Ovary (tissue), 3 donors: ENCODE measurements around the gene LRRTM4.

ENCODE experiments used
- EP300 ChIP-seq: sonication (generic); formaldehyde crosslinking; IDR thresholded peaks from one replicate; pipeline ENCODE4 v1.6.1; 2017; ENCODE audit warnings: antibody characterized with exemption
- POLR2A ChIP-seq: fragments of 450-650 bp; IDR thresholded peaks from one replicate; pipeline ENCODE4 v1.6.1; 2017; ENCODE audit warnings: antibody characterized with exemption, mild to moderate bottlenecking, moderate library complexity
- TF ChIP-seq, protein P1 (sequence below), 3 donors: fragments of 450-650 bp in 2 of 3; fragments of 200-600 bp in 1 of 3; IDR thresholded peaks; one replicate each; pipeline versions ENCODE4 v1.5.1 to v1.8.0; 2016 to 2022; ENCODE audit warnings: antibody characterized with exemption in 3 of 3, mild to moderate bottlenecking in 1 of 3
- donor health status: DM: no; HTN: no; CAD: no.

DNA sequence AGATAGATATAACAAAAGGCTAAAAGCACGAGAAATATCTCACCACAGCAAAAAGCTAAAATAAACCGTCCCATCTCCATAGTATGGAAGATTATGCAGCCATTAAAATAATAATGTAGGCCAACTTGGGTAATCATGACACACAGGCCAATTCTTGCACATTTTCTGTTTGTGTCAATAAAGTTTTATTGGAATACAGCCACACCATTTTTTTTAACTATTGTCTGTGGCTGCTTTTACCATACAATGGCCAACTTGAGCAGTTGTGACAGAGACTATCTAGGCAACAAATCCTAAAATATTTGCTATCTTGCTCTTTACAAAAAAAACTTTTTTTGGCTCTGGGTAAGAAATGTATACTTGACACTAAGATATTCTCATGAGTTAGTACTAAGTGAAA, 212.5 kb downstream of the LRRTM4 start:
- TF ChIP-seq, protein P1, sequence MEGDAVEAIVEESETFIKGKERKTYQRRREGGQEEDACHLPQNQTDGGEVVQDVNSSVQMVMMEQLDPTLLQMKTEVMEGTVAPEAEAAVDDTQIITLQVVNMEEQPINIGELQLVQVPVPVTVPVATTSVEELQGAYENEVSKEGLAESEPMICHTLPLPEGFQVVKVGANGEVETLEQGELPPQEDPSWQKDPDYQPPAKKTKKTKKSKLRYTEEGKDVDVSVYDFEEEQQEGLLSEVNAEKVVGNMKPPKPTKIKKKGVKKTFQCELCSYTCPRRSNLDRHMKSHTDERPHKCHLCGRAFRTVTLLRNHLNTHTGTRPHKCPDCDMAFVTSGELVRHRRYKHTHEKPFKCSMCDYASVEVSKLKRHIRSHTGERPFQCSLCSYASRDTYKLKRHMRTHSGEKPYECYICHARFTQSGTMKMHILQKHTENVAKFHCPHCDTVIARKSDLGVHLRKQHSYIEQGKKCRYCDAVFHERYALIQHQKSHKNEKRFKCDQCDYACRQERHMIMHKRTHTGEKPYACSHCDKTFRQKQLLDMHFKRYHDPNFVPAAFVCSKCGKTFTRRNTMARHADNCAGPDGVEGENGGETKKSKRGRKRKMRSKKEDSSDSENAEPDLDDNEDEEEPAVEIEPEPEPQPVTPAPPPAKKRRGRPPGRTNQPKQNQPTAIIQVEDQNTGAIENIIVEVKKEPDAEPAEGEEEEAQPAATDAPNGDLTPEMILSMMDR (IDR thresholded peaks at IDR 0.05) = no peak
- TF ChIP-seq POLR2A = no peak
- TF ChIP-seq EP300 = no peak
